Naive thymus-derived CD8-positive, alpha-beta T cell (primary cell): ENCODE results near the gene CCNK. TPM values are rescaled to one million over a fixed set of nuclear protein-coding genes. Genes with fewer than 3 reads are reported as not detected.

Source experiments
- ATAC-seq, 2 donors: fragments of 150-1000 bp; cut with Tn5 transposase in 1 of 2; sonication (Bioruptor Pico), chemical (Tn5 transposase) in 1 of 2; 1 replicate in 1 of 2; 2 replicates in 1 of 2; pipeline ENCODE4 v1.10.0; 2021; ENCODE audit warnings: mild to moderate bottlenecking in 2 of 2, moderate library complexity in 2 of 2
- POLR2A ChIA-PET: fragments of 350-600 bp; sonication (Branson Sonifier 250); formaldehyde crosslinking; loops from one replicate; lab custom pipeline; 2021; ENCODE audit warnings: antibody characterized with exemption; lab: Charles Lee
- DNase-seq, 10 donors: peaks; one replicate each; pipeline versions ENCODE4 v3.0.0 to v3.0.0-alpha.2; 2020 to 2022
- H3K27ac Mint-ChIP-seq, 10 donors: one replicate each; pipeline ENCODE4 v1.8.0; 2020 to 2022; ENCODE audit warnings: mild to moderate bottlenecking in 10 of 10, mixed read lengths in 10 of 10, moderate library complexity in 4 of 10, inconsistent platforms in 1 of 10
- H3K27me3 Mint-ChIP-seq, 5 donors: one replicate each; pipeline ENCODE4 v1.8.0; 2021 to 2022; ENCODE audit warnings: mixed read lengths in 5 of 5
- H3K36me3 Mint-ChIP-seq, 3 donors: one replicate each; pipeline ENCODE4 v1.8.0; 2020 to 2022; ENCODE audit warnings: mixed read lengths in 3 of 3, mild to moderate bottlenecking in 2 of 3, inconsistent platforms in 1 of 3
- H3K4me1 Mint-ChIP-seq, 4 donors: one replicate each; pipeline ENCODE4 v1.8.0; 2021 to 2022; ENCODE audit warnings: mixed read lengths in 4 of 4
- H3K4me3 Mint-ChIP-seq, 10 donors: one replicate each; pipeline ENCODE4 v1.8.0; 2020 to 2022; ENCODE audit warnings: mild to moderate bottlenecking in 10 of 10, mixed read lengths in 10 of 10, moderate library complexity in 6 of 10, inconsistent platforms in 1 of 10
- H3K9me3 Mint-ChIP-seq, 9 donors: one replicate each; pipeline ENCODE4 v1.8.0; 2020 to 2022; ENCODE audit warnings: mixed read lengths in 9 of 9, mild to moderate bottlenecking in 3 of 9, inconsistent platforms in 1 of 9, moderate library complexity in 1 of 9
- polyA plus RNA-seq, 3 donors: library from polyadenylated mRNA; unstranded; fragments of 300-500 nt; fragmentation: Illumina TruSeq; gene quantifications; one replicate each; pipeline ENCODE4 v1.2.3, GENCODE V29; 2021
- total RNA-seq, 8 experiments: library from RNA in 2 of 8; stranded (reverse) in 2 of 8; gene quantifications; one replicate each; pipeline ENCODE4 v1.2.3 and lab custom pipeline; 2021 to 2026

Gene CCNK
- total and polyA plus RNA-seq, 5 experiments from 2014 or later, result 13.4 to 92.5 (median 19.8) TPM

- DNase-seq (no peak), ATAC-seq (no peak)
- H3K9me3 Mint-ChIP-seq, result no peaks in the 10 kb centered on the region
- peaks cover 0 to 21% (median 10%) of the 10 kb centered on the region in 4 donors for H3K4me1 Mint-ChIP-seq
- H3K4me3 Mint-ChIP-seq, result no peak overlapping the region
- H3K27me3 Mint-ChIP-seq, result no peaks in the 10 kb centered on the region
- peak overlapping the region in 1 of 10 donors; percentile 63 for H3K27ac Mint-ChIP-seq
- no peaks in the 10 kb centered on the region for H3K36me3 Mint-ChIP-seq
- POLR2A ChIA-PET, result no interaction called here
Observed at GRCh38 chr14:99544991-99545390, 63.8 kb downstream of the CCNK start.

- ATAC-seq (no peak), DNase-seq (no peak)
- no peaks in the 10 kb centered on the region for H3K27me3 Mint-ChIP-seq
- H3K4me1 Mint-ChIP-seq, result peaks cover 0 to 23% (median 10%) of the 10 kb centered on the region in 4 donors
- peak overlapping the region in 1 of 10 donors; percentile 41 for H3K27ac Mint-ChIP-seq
- H3K9me3 Mint-ChIP-seq, result no peaks in the 10 kb centered on the region
- H3K4me3 Mint-ChIP-seq, result no peak overlapping the region
- POLR2A ChIA-PET, result no interaction called here
- H3K36me3 Mint-ChIP-seq, result no peaks in the 10 kb centered on the region
Observed at GRCh38 chr14:99545586-99545985, 64.4 kb downstream of the CCNK start.

GRCh38 chr14:99546234-99546879 is 65.1 kb downstream of the CCNK start:
- H3K27me3 Mint-ChIP-seq, result no peaks in the 10 kb centered on the region
- DNase-seq (no peak), ATAC-seq (no peak)
- H3K27ac Mint-ChIP-seq, result peak overlapping the region in 2 of 10 donors; percentile 28 to 40
- no peak overlapping the region for H3K4me3 Mint-ChIP-seq
- H3K4me1 Mint-ChIP-seq, result peaks cover 0 to 25% (median 12%) of the 10 kb centered on the region in 4 donors
- POLR2A ChIA-PET, result no interaction called here
- no peaks in the 10 kb centered on the region for H3K36me3 Mint-ChIP-seq
- H3K9me3 Mint-ChIP-seq, result no peaks in the 10 kb centered on the region

GRCh38 chr14:99548255-99548654 is 67.0 kb downstream of the CCNK start:
- Mint-ChIP-seq H3K4me3 (no peak overlapping the region), H3K27ac (no peak overlapping the region), H3K4me1 (peaks cover 0 to 21% (median 5%) of the 10 kb centered on the region in 4 donors), H3K27me3 (no peaks in the 10 kb centered on the region), H3K9me3 (no peaks in the 10 kb centered on the region), H3K36me3 (no peaks in the 10 kb centered on the region)
- POLR2A ChIA-PET, result no interaction called here
- ATAC-seq, result no peak
- no peak for DNase-seq

GRCh38 chr14:99548871-99549515 is 67.8 kb downstream of the CCNK start:
- no peak for DNase-seq
- POLR2A ChIA-PET, result no interaction called here
- no peak overlapping the region for H3K27ac Mint-ChIP-seq
- H3K27me3 Mint-ChIP-seq, result no peaks in the 10 kb centered on the region
- peaks cover 0 to 19% (median 5%) of the 10 kb centered on the region in 4 donors for H3K4me1 Mint-ChIP-seq
- H3K36me3 Mint-ChIP-seq, result no peaks in the 10 kb centered on the region
- ATAC-seq, result no peak
- H3K4me3 Mint-ChIP-seq, result no peak overlapping the region
- H3K9me3 Mint-ChIP-seq, result no peaks in the 10 kb centered on the region

- H3K9me3 Mint-ChIP-seq, result no peaks in the 10 kb centered on the region
- POLR2A ChIA-PET, result no interaction called here
- peak overlapping the region in 2 of 10 donors; percentile 48 to 57 for H3K27ac Mint-ChIP-seq
- no peak overlapping the region for H3K4me3 Mint-ChIP-seq
- H3K4me1 Mint-ChIP-seq, result peaks cover 0 to 18% (median 5%) of the 10 kb centered on the region in 4 donors
- H3K27me3 Mint-ChIP-seq, result no peaks in the 10 kb centered on the region
- DNase-seq (no peak), ATAC-seq (no peak)
- no peaks in the 10 kb centered on the region for H3K36me3 Mint-ChIP-seq
Observed at GRCh38 chr14:99549684-99550083, 68.5 kb downstream of the CCNK start.

GRCh38 chr14:99550387-99550992 is 69.3 kb downstream of the CCNK start:
- DNase-seq (no peak), ATAC-seq (no peak)
- no peaks in the 10 kb centered on the region for H3K27me3 Mint-ChIP-seq
- no peak overlapping the region for H3K4me3 Mint-ChIP-seq
- H3K9me3 Mint-ChIP-seq, result no peaks in the 10 kb centered on the region
- H3K27ac Mint-ChIP-seq, result peak overlapping the region in 1 of 10 donors; percentile 16
- no peaks in the 10 kb centered on the region for H3K36me3 Mint-ChIP-seq
- H3K4me1 Mint-ChIP-seq, result peaks cover 0 to 18% (median 5%) of the 10 kb centered on the region in 4 donors
- POLR2A ChIA-PET, result no interaction called here

GRCh38 chr14:99551034-99551922 is 70.1 kb downstream of the CCNK start:
- Mint-ChIP-seq H3K4me3 (no peak overlapping the region), H3K36me3 (no peaks in the 10 kb centered on the region), H3K4me1 (peaks cover 0 to 18% (median 5%) of the 10 kb centered on the region in 4 donors), H3K9me3 (no peaks in the 10 kb centered on the region), H3K27me3 (no peaks in the 10 kb centered on the region), H3K27ac (peak overlapping the region in 1 of 10 donors; percentile 16)
- POLR2A ChIA-PET, result no interaction called here
- ATAC-seq, result no peak
- no peak for DNase-seq

GRCh38 chr14:99552021-99552553 is 70.9 kb downstream of the CCNK start:
- no peaks in the 10 kb centered on the region for H3K9me3 Mint-ChIP-seq
- POLR2A ChIA-PET, result no interaction called here
- peaks cover 0 to 14% (median 5%) of the 10 kb centered on the region in 4 donors for H3K4me1 Mint-ChIP-seq
- no peaks in the 10 kb centered on the region for H3K27me3 Mint-ChIP-seq
- H3K27ac Mint-ChIP-seq, result no peak overlapping the region
- no peak overlapping the region for H3K4me3 Mint-ChIP-seq
- H3K36me3 Mint-ChIP-seq, result no peaks in the 10 kb centered on the region
- ATAC-seq (no peak), DNase-seq (no peak)

GRCh38 chr14:99552572-99553216 is 71.5 kb downstream of the CCNK start:
- Mint-ChIP-seq H3K27ac (no peak overlapping the region), H3K9me3 (no peaks in the 10 kb centered on the region), H3K27me3 (no peaks in the 10 kb centered on the region), H3K4me1 (peaks cover 0 to 15% (median 5%) of the 10 kb centered on the region in 4 donors), H3K4me3 (no peak overlapping the region), H3K36me3 (no peaks in the 10 kb centered on the region)
- no peak for ATAC-seq
- DNase-seq, result no peak
- POLR2A ChIA-PET, result no interaction called here

- ATAC-seq (no peak), DNase-seq (no peak)
- Mint-ChIP-seq H3K36me3 (no peaks in the 10 kb centered on the region), H3K4me1 (peaks cover 0 to 15% (median 5%) of the 10 kb centered on the region in 4 donors), H3K9me3 (no peaks in the 10 kb centered on the region), H3K27me3 (no peaks in the 10 kb centered on the region), H3K4me3 (no peak overlapping the region), H3K27ac (peak overlapping the region in 2 of 10 donors; percentile 41 to 46)
- POLR2A ChIA-PET, result no interaction called here
Observed at GRCh38 chr14:99554184-99554583, 73.0 kb downstream of the CCNK start.
